NCI-H2081 (cell line): Measurements from ENCODE around the gene ZNF331.

Experiments
- DNase-seq, 2 experiments: peaks; one replicate each; lab custom pipeline; 2025; lab: John Stamatoyannopoulos, UW

Gene ZNF331

DNA sequence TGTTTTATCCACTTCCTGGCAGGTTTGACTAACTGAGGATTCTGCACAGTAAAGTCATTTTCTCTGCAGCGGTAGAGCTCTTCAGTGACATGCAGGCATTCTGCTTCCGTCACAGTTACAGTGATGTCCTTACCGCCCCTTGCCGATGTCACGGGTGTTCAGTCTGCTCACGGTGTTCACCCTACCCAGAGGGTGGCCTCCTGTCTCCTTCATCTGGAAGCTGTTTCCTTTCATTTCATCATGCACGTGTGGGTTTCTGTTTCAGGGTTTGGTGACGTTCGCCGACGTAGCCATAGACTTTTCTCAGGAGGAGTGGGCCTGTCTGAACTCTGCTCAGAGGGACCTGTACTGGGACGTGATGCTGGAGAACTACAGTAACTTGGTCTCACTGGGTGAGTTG, 33.4 kb downstream of the ZNF331 start:
- no peak for DNase-seq

DNA sequence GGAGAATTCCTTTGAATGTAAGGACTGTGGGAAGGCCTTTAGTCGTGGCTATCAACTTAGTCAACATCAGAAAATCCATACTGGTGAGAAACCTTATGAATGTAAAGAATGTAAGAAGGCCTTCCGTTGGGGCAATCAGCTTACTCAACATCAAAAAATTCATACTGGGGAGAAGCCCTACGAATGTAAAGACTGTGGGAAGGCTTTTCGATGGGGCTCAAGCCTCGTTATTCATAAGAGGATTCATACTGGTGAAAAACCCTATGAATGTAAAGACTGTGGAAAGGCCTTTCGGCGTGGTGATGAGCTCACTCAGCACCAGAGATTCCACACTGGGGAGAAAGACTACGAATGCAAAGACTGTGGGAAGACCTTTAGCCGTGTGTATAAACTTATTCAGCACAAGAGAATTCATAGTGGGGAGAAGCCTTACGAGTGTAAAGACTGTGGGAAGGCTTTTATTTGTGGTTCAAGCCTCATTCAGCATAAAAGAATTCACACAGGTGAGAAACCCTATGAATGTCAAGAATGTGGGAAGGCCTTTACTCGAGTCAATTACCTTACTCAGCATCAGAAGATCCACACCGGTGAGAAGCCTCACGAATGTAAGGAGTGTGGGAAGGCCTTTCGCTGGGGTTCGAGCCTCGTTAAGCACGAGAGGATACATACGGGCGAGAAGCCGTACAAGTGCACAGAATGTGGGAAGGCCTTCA, 39.2 kb downstream of the ZNF331 start:
- no peak for DNase-seq

DNA sequence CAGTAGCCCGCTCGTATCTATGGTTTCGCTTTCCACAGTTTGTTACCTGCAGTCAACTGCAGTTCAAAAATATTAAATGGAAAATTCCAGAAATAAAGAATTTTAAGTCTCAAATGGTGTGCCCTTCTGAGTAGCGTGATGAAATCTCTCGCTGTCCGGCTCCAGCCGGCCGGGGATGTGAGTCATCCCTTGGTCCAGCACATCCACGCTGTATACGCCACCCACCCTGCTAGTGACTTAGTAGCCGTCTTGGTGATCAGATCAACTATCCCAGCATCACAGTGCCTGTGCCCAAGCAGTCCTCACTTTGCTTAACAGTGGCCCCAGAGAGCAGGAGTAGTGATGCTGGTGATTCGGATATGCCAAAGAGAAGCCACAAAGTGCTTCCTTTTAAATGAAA, 40.0 kb downstream of the ZNF331 start:
- DNase-seq = no peak

DNA sequence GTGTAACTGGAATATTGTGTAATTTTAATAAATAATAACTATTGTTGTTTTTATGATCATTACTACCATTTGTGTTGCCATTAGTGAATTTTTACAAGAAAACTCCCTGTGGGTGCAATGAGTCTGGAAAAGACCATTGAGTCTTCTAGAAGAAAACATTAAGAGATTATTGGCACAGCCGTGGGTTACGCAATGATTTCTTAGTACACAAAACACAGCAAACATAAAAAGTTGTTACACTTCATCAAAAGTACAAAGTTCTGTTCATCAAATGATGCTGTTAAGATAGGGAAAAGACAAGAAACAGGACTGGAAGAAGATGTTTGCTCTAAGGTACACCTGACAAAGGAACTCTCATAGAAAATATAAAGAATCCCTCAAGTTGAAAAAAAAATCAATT, 41.6 kb downstream of the ZNF331 start:
- DNase-seq = no peak

DNA sequence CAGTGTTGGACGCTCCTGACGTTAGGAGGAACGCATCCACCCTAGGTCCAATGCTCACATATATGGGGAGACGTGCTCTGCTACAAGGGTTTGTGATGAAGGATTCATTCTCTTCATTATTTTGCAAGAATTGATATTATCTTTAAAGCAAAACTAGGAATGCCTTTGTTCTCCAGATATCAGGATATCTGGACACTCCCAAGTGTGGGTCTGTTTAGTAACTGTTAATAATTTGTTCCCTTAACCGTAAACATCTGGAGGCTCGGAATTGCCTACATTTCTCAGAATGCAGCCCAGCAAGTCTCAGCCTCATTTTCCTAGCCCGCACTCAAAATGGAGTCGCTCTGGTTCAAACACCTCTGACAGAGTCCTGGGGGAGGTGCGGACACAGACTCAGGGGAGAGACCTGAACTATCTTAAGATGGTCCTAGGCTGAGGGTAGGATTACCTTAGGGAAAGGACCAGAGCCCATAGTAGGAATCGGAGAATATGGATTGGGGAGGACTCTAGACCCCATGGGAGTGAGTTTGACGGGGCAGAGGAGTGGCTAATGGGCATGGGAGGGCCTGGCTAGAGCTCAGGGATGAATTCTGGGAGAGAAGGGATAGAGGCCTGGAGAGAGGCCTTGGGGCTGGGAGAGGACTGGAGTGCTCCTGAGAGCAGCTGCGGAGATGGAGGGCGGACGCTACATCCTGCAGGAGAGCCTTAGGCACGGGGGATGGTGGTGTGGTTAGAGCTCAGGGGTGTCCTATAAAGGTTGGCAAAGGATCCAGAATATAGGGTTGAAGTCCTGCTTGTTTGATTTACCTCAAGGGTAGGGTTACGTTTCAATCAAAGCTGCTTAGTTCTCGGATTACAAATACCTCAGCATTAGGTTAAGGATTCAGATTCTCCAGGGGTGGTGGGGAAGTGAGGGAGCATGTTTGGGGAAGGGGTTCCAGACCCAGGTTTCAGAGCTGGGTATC, 43.2 kb downstream of the ZNF331 start:
- DNase-seq = no peak

DNA sequence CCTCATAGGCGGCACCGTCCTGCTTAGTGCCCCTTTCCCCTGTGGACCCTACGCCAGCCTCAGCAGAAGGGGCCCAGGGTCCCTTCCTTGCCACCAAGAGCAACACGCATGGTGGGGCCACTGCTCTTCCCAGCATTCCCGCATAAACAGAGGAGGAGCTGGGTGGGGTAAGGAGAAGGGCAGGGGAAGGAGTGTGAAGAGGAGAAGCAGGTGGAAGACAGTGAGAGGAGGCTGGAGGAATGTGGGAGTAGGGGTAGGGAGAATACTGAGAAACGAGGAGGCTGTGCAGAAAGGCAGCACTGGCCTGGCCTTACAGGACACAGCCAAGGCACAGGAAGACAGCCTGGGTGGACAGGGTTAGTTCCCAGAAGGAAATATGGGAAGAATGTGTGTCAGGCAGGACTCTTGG, 43.9 kb downstream of the ZNF331 start:
- DNase-seq = no peak

DNA sequence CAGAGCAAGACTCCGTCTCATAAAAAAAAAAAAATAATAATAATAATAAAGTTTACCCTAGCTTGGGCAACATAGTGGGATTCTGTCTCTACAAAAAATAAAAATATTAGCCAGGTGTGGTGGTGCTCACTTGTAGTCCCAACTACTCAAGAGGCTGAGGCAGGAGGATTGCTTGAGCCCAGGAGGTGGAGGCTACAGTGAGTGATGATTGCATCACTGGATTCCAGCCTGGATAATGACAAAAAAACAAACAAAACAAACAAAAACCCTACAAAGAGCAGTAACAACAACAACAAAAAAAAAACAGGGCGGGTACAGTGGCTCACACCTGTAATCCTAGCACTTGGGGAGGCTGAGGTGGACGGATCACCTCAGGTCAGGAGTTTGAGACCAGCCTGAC, 45.2 kb downstream of the ZNF331 start:
- DNase-seq = no peak

DNA sequence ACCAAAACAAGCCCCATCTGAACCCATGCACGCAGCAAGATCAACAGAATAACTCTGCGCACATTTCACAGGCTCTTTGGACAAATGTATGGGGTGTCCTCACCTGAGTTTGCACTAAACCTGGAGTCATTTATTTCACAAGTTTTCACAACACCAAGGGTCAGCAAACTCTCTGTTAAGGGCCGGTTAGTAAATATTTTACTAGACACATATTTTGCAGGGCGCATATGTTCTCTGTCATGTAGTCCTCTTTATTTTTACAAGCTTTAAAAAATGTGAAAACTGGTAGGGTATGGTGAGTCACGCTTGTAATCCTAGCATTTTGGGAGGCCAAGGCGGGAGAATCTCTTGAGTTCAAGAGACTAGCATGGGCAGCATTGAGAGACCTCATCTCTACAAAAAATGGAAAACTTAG, 48.3 kb downstream of the ZNF331 start:
- DNase-seq = no peak

DNA sequence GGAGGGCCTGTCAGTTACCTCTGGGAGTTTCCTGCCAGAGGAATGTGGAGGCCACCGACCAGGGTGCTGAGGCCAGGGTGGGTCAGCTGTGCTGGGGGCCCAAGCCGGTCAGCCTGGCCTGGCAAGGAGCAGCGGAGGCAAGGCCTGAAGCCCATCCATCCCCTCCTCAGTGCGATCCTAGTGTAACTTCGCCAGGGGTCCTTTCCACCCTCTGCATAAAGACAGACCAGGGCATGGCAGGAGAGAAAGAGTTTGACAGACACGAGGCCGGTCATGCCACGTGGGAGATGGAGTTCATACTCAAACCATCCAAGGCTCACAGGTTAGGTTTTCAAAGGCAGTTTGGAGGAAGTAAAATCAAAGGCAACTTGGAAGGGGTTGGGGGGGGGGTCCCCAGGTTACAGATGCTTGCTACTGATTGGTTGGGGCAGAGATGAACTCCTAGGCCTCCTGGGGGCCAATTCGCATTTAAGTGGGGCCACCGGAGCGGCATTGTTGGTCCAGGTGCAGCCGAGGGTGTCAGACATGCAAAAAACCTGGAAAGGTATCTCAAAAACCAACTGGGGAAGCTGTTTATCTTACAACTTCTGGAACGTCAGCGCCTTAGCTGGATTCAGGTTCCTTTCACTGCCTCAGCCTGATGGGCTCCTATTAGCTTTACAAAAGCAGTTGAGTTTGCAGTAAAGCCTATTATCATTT, 57.0 kb downstream of the ZNF331 start:
- DNase-seq = no peak

DNA sequence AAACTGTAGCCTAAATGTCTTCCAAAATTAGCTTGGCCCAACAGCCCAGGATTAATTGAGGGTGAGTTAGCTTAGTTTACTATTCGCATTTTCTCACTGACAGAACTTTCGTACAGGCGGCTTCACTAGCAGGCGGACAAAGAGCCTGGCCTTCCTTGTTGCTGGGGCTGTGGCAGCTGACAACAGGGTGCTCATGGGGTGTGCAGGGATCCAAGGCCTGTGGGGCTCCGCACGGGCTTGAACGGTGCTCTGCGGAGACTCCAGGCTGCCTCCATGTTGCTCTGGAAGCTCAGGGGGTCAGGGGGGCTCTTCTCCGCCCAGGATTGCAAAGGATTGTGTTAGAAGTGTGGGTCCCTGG, 57.5 kb downstream of the ZNF331 start:
- no peak for DNase-seq

DNA sequence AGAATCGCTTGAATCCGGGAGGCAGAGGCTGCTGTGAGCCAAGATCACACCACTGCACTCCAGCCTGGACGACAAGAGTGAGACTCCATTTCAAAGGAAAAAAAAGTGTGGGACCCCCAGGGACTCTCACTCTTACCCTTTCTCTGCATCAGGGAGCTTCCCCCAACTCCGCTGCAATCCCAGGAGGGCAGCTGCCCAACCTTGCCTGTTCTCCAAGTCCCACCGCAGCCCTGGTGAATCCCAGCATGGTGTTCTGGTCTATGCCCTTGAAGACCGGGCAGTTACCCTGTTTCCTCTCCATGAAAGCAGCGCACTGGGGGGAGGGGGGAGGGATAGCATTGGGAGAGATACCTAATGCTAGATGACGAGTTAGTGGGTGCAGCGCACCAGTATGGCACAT, 58.1 kb downstream of the ZNF331 start:
- no peak for DNase-seq

DNA sequence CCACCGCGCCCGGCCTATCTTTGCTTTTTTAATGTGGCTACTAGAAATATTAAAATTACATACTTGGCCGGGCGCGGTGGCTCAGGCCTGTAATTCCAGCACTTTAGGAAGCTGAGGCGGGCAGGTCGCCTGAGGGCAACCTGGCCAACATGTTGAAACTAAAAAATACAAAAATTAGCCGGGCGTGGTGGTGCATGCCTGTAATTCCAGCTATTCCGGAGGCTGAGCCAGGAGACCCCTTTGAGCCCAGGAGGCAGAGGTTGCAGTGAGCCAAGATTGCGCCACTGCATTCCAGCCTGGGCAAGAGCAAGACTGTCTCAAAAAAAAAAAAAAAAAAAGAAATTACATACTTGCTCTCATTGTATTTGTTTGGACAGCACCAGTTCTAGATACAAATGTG, 59.1 kb downstream of the ZNF331 start:
- no peak for DNase-seq

DNA sequence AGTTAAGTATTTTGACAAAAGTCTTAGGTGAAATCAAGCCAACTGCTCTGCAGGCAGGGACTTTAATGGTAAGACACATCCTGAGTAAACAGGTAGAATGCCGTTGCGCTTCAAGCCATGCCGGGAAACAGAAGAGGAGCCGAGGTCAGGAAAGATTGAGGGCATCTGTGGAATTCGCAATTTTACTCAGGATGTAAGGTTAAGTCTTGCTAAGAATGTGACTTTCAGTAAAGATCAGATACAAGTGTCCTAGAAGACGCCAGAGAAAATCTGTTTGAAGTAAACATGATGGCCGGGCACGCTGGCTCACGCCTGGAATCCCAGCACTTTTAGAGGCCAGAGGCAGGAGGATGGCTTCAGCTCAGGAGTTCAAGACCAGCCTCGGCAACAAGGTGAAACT, 60.4 kb downstream of the ZNF331 start:
- DNase-seq = no peak

DNA sequence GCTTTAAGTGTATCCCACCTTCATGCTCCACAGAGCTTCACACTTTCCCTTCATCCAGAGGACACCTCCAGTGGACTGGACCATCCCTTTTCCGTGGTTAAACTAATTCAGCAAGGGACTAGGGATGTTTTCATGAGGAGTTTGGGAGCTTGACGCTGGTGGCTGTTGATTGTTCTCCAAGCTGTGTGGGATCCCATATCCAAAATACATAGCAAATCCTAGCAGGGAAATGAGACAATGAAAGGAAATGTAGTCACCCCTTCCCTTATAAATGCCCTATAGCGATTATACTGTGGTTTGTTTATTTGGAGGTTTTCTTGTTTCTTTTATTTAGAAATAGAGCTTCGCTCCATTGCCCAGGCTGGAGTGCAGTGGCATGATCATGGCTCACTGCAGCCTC, 62.3 kb downstream of the ZNF331 start:
- no peak for DNase-seq

DNA sequence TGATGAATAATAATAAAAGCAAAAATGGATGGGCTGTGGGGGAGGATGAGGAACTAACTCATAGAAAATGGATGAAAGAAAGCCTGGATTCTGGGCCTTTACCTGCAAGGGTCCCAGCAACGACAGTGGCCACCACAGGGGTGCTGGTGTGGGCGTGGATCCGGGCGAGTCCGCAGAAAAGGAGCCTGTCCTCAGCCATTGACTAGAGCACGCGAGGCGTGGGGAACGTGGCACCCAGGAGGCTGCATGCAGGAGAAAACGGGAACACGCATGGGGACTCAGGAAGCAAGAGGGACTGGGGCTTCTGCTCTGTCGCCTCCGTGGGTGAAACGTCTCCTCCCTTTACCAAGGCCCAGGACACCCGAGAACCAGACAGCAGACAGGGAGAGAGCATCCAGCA, 68.1 kb downstream of the ZNF331 start:
- no peak for DNase-seq

DNA sequence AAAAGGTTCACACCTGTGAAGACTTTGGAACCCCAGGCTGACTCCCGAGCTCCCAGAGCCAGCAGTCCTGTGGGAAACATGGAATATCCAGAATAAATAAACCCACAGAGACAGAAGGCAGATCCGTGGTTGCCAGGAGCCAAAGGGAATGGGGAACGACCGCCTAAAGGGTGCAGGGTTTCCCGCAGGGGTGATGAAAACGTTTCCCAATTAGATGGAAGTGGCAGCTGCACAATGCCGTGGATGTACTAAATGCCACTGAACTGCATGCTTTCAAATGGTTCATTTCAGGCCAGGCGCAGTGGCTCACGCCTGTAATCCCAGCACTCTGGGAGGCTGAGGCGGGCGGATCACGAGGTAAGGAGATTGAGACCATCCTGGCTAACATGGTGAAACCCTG, 70.4 kb downstream of the ZNF331 start:
- DNase-seq = no peak

DNA sequence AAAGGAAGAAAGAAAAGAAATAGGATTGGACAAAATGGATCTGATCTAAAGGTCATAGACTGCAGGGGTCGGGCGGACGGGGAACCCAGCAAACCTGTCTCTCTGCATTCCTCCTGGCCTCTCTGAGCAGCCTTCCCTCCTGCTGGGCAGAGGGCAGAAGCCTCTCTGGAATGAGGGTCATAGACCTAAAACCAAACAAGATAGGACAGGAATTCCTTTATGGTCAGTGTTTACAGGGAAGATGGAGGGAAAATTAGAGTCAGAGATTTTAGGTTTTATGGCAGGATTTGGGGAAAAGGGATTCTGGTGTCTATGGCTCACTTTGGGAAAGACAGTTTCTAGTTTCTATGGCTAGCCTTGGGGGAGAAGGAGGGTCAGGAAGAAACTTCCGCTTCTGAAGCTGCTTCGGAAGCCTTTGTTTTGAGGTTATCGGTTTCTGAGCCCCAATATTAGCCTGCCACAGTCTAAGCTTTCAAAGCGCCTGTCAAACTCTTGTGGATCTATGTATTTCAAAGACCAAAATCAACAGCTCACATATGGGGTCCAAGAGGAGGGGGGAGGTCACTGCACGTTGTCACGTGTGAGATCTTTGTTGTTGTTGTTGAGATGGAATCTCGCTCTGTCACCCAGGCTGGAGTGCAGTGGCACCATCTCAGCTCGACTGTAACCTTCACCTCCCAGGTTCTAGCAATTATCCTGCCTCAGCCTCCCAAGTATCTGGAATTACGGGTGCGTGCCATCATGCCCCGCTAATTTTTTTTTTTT, 75.0 kb downstream of the ZNF331 start:
- no peak for DNase-seq

DNA sequence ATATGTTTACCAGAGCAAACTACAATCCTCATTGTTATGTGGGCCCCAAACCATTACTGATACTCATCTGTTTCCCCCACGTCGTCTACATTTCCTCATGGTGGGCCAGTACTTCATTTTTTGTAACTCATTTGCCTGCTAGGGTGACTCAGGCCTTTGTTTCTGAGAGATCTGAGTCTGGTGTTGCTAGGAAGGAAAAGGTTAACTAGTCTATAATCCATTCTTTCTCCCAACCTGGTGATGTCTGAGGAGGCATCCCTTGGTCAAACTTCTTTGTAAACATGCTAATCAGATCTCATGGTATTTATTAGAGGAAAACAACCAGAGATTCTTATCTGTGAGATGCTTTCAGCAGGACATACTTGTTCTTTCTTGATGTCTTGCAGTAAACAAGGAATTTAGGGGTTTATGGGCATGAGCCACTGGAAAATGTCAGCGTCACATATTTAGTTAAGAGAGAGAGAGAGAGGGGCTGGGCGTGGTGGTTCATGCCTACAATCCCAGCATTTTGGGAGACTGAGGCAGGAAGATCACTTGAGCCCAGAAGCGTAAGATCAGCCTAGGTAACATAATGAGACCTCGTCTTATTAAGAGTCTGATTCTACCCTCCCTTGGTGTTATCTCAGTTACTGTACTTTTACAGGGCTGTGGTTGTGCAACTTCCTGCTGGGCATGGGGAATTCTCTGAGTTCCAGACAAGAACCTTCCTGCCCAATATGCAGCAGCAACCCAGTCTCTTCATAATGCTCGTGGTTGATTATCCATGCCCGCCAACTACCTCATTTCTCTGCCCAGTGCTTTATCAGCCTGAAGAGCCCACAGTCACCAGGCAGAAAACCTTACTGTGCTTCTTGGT, 84.2 kb downstream of the ZNF331 start:
- DNase-seq = no peak

DNA sequence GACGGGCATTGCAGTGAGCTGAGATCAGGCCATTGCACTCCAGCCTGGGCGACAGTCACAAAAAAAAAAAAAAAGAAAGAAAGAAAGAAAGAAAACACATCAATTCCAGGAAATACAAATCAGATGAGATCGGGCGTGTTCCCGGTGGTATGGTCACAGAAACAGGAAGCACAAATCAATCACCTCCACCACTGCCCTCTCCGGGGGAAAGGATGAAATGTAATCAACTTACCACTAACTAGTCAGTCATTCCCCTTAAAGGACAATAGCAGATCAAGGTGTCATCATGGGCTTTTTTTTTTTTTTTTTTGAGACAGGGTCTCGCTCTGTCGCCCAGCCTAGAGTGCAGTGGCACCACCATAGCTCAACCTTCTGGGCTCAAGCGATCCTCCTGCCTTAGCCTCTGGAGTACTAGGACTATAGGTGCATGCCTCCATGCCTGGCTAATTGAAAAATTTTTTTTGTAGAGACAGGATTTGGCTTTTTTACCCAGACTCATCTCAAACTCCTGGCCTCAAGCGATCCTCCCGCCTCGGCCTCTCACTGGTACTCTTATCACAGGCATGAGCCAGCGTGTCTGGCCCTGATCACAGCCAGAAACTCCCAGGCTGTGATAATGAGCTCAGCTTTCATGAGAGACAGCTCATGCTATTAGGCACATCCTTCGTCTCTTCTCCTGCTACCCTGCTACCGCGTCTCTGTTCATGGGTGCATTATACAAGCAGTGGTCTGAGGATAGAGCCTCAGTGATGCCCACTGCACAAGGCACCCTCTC, 87.0 kb downstream of the ZNF331 start:
- no peak for DNase-seq

DNA sequence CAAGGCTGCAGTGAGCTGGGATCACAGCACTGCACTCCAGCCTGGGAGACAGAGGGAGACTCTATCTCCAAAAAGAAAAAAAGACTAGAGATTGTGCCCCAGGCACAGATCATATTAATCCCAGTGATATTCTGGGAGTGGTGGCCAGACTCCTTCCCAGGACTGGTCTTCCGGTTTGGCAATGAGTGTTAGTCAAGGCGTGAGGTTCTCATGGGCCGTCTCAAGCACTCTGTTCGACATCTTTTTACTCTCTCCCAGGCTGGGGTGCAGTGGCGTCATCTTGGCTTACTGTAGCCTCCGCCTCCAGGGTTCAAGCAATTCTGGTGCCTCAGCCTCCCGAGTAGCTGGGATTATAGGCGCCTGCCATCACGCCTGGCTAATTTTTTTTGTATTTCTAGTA, 88.5 kb downstream of the ZNF331 start:
- no peak for DNase-seq
